ENCODE results near the gene DNAJB6. TPM values are rescaled to one million over a fixed set of nuclear protein-coding genes. Genes with fewer than 3 reads are reported as not detected.

Gene DNAJB6
- total RNA-seq, 1 donor from 2014 or later, result 90.7 TPM

DNA sequence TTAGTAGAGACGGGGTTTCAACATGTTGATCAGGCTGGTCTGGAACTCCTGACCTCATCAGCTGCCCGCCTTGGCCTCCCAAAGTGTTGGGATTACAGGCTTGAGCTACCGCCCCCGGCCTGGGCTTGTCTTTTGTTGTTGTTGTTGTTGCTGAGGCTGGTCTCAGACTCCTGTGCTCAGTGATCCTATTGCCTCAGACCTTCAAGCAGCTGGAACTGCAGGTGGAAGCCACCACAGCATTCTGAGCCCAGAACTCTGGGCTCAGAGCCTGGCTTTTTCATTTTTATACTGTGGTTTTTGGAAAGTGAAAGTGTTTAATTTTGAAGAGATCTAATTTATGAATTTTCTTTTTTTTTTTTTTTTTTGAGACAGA is 16.2 kb upstream of the DNAJB6 start:
- intact Hi-C loops (cut with micrococcal nuclease), result no loop called here

DNA sequence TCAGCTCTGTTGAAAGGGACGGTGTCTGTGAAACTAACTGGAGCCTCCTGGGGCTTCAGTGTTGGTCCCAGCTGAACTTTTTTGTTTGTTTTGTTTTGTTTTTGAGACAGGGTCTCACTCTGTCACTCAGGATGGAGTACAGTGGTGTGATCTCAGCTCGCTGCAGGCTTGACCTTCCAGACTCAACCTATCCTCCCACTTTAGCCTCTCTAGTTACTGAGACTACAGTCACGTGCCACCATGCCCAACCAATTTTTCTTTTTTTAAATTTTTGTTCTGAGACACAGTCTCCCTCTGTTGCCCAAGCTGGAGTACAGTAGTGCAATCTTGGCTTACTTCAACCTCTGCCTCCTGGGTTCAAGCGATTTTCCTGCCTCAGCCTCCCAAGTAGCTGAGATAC is 13.4 kb upstream of the DNAJB6 start:
- intact Hi-C loops (cut with micrococcal nuclease), result no loop called here

GRCh38 chr7:157329447-157329846 is 7.4 kb upstream of the DNAJB6 start:
- intact Hi-C loops (cut with micrococcal nuclease), result no loop called here

DNA sequence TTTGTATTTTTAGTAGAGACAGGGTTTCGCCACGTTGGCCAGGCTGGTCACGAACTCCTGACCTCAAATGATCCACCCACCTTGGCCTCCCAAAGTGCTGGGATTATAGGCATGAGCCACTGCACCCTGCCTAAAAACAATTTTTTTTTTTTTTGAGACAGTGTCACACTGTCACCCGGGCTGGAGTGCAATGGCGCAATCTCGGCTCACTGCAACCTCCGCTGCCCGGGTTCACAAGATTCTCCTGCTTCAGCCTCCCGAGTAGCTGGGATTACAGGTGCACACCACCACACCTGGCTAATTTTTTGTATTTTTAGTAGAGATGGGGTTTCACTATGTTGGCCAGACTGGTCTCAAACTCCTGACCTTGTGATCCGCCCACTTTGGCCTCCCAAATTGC is 6.2 kb upstream of the DNAJB6 start:
- intact Hi-C loops (cut with micrococcal nuclease), result loop anchor here (10.0 kb wide), 1 partner anchor 1494 kb away; the partner anchor contains the start of gene ESYT2

DNA sequence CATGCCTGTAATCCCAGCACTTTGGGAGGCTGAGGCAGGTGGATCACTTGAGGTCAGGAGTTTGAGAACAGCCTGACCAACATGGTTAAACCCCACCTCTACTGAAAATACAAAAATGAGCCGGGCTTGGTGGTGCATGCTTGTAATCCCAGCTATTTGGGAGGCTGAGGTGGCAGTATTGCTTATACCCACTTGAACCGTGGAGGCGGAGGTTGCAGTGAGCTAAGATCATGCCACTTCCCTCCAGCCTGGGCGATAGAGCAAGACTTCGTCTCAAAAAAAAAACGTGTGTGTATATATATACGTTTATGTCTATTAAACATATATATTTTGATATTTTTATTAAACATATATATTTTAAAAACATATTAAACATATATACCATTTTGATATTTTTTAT is 5.8 kb upstream of the DNAJB6 start:
- intact Hi-C loops (cut with micrococcal nuclease), result loop anchor here (10.0 kb wide), 1 partner anchor 1494 kb away; the partner anchor contains the start of gene ESYT2

DNA sequence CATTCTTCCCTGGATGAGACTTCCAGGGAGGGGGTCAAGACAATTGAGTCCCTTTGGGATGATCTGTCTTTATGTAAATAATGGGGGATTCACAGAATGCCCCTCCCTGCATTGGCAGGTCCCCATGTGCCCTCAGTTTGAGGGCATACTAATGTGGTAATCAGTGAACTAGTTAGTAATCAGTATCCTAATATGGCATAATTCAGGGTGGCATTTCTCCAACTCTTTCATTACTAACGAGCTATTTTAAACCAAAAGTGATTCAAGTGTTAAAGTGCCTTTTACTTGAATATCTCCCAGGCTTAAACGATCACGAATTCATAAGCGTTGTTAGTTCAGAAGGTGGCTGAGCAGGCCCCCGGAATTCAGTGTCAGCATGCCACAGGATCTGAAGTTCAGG is 1.6 kb upstream of the DNAJB6 start:
- intact Hi-C loops (cut with micrococcal nuclease), result loop anchor here (5.0 to 10.0 kb wide), 2 partner anchors 1490 to 1693 kb away; partner anchors contain the start of genes ESYT2 and RBM33

DNA sequence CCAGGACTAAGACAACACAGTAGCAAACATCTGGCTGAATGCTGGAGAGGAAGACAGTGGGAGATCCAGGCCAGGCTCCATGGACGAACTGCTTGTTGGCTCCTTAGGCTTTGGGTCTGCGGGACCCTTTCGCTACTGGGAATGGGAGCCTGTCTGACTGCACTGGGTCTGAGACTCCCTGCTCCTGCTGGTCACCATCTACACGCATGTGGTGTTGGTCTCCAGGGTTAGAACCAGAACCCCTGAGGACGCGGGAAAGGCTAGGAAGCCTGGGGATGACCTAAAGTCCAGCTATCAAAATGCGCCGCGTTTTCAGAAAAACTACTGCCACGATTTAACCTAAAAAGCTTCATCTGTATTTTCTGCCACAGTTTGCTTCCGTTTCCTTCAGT is 817 bp upstream of the DNAJB6 start:
- intact Hi-C loops (cut with micrococcal nuclease), result loop anchor here (1.0 to 10.0 kb wide), 7 partner anchors 17 to 1694 kb away; partner anchors contain the start of genes ESYT2, RBM33 and RNF32

- intact Hi-C loops (cut with micrococcal nuclease), result loop anchor here (1.0 to 10.0 kb wide), 8 partner anchors 19 to 1695 kb away; partner anchors contain the start of genes ESYT2, LMBR1, RBM33 and RNF32
Observed at GRCh38 chr7:157337316-157338149, 729 bp downstream of the DNAJB6 start.

- intact Hi-C loops (cut with micrococcal nuclease), result loop anchor here (1.0 to 10.0 kb wide), 4 partner anchors 67 to 1698 kb away; partner anchors contain the start of genes ESYT2 and RBM33
Observed at GRCh38 chr7:157339777-157340677, 3.2 kb downstream of the DNAJB6 start.

- intact Hi-C loops (cut with micrococcal nuclease), result no loop called here
Observed at GRCh38 chr7:157347217-157347904, 10.6 kb downstream of the DNAJB6 start.

- intact Hi-C loops (cut with micrococcal nuclease), result no loop called here
Observed at GRCh38 chr7:157348548-157348947, 11.7 kb downstream of the DNAJB6 start.

DNA sequence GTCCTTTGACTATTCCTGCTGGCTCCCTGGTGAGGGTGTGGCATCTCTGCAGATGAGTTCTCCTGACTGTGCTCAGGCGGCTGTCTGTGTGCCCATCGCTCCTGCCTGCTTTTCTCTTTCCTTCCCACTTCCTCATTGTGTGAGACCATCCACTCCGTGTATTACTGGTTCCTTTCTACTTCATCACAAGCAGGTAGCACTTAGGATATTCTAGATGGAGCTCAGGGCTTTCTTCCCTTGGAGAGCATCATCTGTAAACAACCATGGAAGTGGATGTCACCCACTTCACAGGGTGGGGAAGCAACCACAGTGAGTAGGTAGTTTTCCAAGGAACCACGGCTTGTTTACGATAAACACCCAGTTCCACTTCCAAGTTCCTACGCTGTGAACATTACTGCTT is 15.7 kb downstream of the DNAJB6 start:
- intact Hi-C loops (cut with micrococcal nuclease), result no loop called here

GRCh38 chr7:157355784-157356511 is 19.1 kb downstream of the DNAJB6 start:
- intact Hi-C loops (cut with micrococcal nuclease), result loop anchor here (2.0 kb wide), 1 partner anchor 19 kb away; the partner anchor contains the start of gene DNAJB6

DNA sequence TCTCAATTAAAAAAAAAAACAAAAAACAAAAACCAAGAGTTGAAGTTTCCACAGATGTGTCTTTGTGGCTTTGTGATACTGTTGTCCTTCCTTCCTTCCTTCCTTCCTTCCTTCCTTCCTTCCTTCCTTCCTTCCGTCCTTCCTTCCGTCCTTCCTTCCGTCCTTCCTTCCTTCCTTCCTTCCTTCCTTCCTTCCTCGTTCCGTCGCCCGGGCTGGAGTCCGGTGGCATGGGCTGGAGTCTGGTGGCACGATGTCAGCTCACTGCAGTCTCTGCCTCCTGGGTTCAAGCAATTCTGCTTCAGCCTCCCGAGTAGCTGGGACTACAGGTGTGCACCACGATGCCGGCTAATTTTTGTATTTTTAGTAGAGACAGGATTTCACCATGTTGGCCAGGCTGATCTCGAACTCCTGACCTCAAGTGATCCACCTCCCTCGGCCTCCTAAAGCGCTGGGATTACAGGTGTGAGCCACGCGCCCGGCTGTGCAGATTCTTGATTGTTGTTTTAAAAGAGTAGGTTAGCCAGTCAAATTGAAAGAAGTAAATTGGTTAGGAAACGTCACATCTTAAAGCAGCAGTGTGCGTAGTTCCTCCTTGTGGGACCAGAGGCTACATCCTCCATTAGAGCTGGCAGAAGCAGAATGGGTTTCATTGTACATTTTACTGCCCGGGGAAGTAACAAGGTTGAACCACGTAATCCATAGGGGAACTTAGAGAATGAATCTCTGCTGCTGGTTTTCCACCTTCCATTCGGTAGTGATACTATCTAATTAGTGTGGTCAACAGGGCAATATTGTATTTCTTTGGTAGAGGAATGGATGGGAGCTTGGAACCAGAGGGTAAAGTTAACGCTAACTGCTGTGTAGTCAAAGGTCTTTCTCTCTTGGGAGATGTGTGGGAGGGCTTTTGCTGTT is 20.6 kb downstream of the DNAJB6 start:
- intact Hi-C loops (cut with micrococcal nuclease), result loop anchor here (2.0 kb wide), 1 partner anchor 21 kb away; the partner anchor contains the start of gene DNAJB6

GRCh38 chr7:157358041-157358752 is 21.4 kb downstream of the DNAJB6 start:
- intact Hi-C loops (cut with micrococcal nuclease), result no loop called here

DNA sequence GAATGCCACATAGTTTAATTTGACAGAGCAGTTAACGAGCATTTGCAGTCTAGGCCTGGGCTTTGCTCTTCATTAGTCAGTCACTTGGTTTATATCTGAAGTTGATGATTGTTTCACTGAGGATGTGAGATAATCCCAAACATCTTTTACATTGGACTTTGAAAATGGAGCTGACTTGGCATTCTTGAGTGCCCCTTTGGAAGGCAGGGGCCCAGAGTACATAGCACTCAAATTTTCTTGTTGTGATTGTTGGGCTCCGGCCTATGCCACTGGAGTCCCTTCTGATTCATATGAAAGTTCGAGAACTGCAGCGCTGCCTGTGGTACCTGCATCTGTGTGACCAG is 21.9 kb downstream of the DNAJB6 start:
- intact Hi-C loops (cut with micrococcal nuclease), result no loop called here

GRCh38 chr7:157359581-157359980 is 22.8 kb downstream of the DNAJB6 start:
- intact Hi-C loops (cut with micrococcal nuclease), result no loop called here

DNA sequence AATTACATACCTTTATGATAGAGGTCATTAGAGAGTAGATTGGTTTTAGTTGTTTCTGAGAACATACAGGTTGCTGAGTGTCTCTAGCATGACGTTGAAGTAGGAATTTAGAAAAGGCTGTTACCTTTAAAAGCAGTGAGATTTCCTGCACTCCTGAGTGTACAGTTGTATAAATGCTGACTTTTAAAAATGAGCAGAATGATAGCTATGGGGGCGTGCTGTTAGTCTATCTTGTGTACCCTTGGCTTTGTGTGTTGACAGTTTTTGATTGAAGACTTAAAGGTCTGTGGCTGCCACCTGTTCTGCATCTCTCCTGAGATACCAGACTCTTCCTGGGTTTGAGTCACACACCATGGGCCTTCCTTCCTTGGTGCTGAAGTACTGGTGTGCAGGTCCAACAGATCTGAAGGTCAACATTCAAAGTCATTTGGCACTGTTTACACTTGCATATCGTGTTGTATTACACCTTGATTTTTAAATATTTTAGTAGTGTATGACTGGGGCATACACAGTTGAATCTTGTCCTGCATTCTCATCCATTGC is 23.8 kb downstream of the DNAJB6 start:
- intact Hi-C loops (cut with micrococcal nuclease), result no loop called here

Data from T-helper 1 cell treated with Interleukin-12 subunit alpha and Interleukin-12 subunit beta and Interleukin-4 antibody, amounts not matched to agents 30 ng/mL and 1 ng/mL, for 36 hours (primary cell).